GM23338 (cell line): ENCODE data around the gene TMEM273. TPM values are rescaled to one million over a fixed set of nuclear protein-coding genes. Genes with fewer than 3 reads are reported as not detected.

Source experiments
- ATAC-seq: fragments of 200-7000 bp; cut with Tn5 transposase; 3 replicates; pipeline ENCODE4 v1.9.1; 2020
- DNase-seq: peaks from one replicate; pipeline ENCODE4 v3.0.0-alpha.2; 2015; ENCODE audit warnings: low spot score
- H2AFZ ChIP-seq: fragments of 200-600 bp; sonication (generic); 2 replicates; pipeline ENCODE4 v1.8.0; 2016; ENCODE audit warnings: antibody characterized with exemption, mild to moderate bottlenecking, moderate library complexity
- H3F3A ChIP-seq: fragments of 200-600 bp; sonication (generic); replicated peaks from 2 replicates; pipeline ENCODE4 v1.8.0; 2017; ENCODE audit warnings: antibody characterized with exemption, mixed run types, low read depth
- H3K27ac ChIP-seq: fragments of 200-600 bp; sonication (generic); 2 replicates; pipeline ENCODE4 v1.6.1; 2016; ENCODE audit warnings: low read depth
- H3K27me3 ChIP-seq: fragments of 200-600 bp; sonication (generic); 2 replicates; pipeline ENCODE4 v1.8.0; 2016; ENCODE audit warnings: mild to moderate bottlenecking, mixed run types, moderate library complexity; ENCODE audit not compliant: insufficient read depth
- H3K36me3 ChIP-seq: fragments of 200-600 bp; sonication (generic); 2 replicates; pipeline ENCODE4 v1.8.0; 2016; ENCODE audit warnings: mild to moderate bottlenecking; ENCODE audit not compliant: insufficient read depth
- H3K4me1 ChIP-seq: fragments of 200-600 bp; sonication (generic); 2 replicates; pipeline ENCODE4 v1.8.0; 2016; ENCODE audit warnings: mild to moderate bottlenecking, moderate library complexity; ENCODE audit not compliant: insufficient read depth
- H3K4me2 ChIP-seq: fragments of 200-600 bp; sonication (generic); 2 replicates; pipeline ENCODE4 v1.7.1; 2017; ENCODE audit warnings: mixed run types
- H3K4me3 ChIP-seq: fragments of 200-600 bp; sonication (generic); 2 replicates; pipeline ENCODE4 v1.6.1; 2016; ENCODE audit warnings: mixed run types
- H3K79me2 ChIP-seq: fragments of 200-600 bp; sonication (generic); replicated peaks from 2 replicates; pipeline ENCODE4 v1.8.0; 2017; ENCODE audit warnings: mild to moderate bottlenecking; ENCODE audit not compliant: insufficient read depth
- H3K9me2 ChIP-seq: fragments of 200-600 bp; sonication (generic); 2 replicates; pipeline ENCODE4 v1.8.0; 2017; ENCODE audit not compliant: insufficient read depth
- H4K20me1 ChIP-seq: fragments of 200-600 bp; sonication (generic); replicated peaks from 2 replicates; pipeline ENCODE4 v1.8.0; 2017; ENCODE audit warnings: mild to moderate bottlenecking; ENCODE audit not compliant: insufficient read depth
- H3K27ac Mint-ChIP-seq: 2 replicates; pipeline ENCODE4 v1.8.0; 2020; ENCODE audit warnings: inconsistent platforms, mild to moderate bottlenecking, moderate library complexity, mixed read lengths
- H3K27me3 Mint-ChIP-seq: 3 replicates; pipeline ENCODE4 v1.8.0; 2022; ENCODE audit warnings: low read depth, mild to moderate bottlenecking, moderate library complexity, mixed read lengths, inconsistent platforms; ENCODE audit not compliant: insufficient read depth, poor library complexity
- H3K36me3 Mint-ChIP-seq: 3 replicates; pipeline ENCODE4 v1.8.0; 2021; ENCODE audit warnings: low read depth, mild to moderate bottlenecking, inconsistent platforms, moderate library complexity, mixed read lengths
- H3K4me1 Mint-ChIP-seq: 3 replicates; pipeline ENCODE4 v1.8.0; 2020; ENCODE audit warnings: mild to moderate bottlenecking, inconsistent platforms, mixed read lengths
- H3K4me3 Mint-ChIP-seq: 3 replicates; pipeline ENCODE4 v1.8.0; 2021; ENCODE audit warnings: moderate library complexity, mild to moderate bottlenecking, inconsistent platforms, mixed read lengths
- H3K9me3 Mint-ChIP-seq: 3 replicates; pipeline ENCODE4 v1.8.0; 2020; ENCODE audit warnings: moderate library complexity, mild to moderate bottlenecking, inconsistent platforms, mixed read lengths
- CREB1 ChIP-seq: fragments of 250-450 bp; sonication (Bioruptor Pico); IDR thresholded peaks from 2 replicates; pipeline ENCODE4 v1.5.0; 2020; ENCODE audit warnings: low read depth, mild to moderate bottlenecking, moderate library complexity
- EZH2phosphoT487 ChIP-seq: fragments of 200-600 bp; sonication (generic); IDR thresholded peaks from one replicate; pipeline ENCODE4 v1.8.1; 2018; ENCODE audit warnings: antibody characterized with exemption; ENCODE audit not compliant: unreplicated experiment
- JUNB ChIP-seq: IDR thresholded peaks from one replicate; pipeline ENCODE4 v1.6.1; 2016; ENCODE audit warnings: antibody characterized with exemption; ENCODE audit not compliant: unreplicated experiment
- NANOG ChIP-seq: IDR thresholded peaks from 2 replicates; pipeline ENCODE4 v1.6.1; 2016; ENCODE audit warnings: antibody characterized with exemption, borderline replicate concordance
- POLR2AphosphoS5 ChIP-seq: IDR thresholded peaks from 2 replicates; pipeline ENCODE4 v1.6.1; 2016; ENCODE audit warnings: antibody characterized with exemption, low read depth
- STAT1 ChIP-seq: IDR thresholded peaks from one replicate; pipeline ENCODE4 v1.6.1; 2016; ENCODE audit warnings: antibody characterized with exemption; ENCODE audit not compliant: unreplicated experiment
- ZNF114 ChIP-seq: fragments of 250-450 bp; sonication (Bioruptor Pico); IDR thresholded peaks from 2 replicates; pipeline ENCODE4 v1.5.0; 2020; ENCODE audit warnings: mild to moderate bottlenecking, moderate library complexity
- ZNF331 ChIP-seq: fragments of 250-450 bp; sonication (Bioruptor Pico); IDR thresholded peaks from 2 replicates; pipeline ENCODE4 v1.5.0; 2020; ENCODE audit warnings: low read depth, mild to moderate bottlenecking, moderate library complexity
- polyA plus RNA-seq: library from polyadenylated mRNA; unstranded; fragments of >200 nt; fragmentation: Nextera tagmentation; extraction: Ambion mirVana; gene quantifications from 2 replicates; pipeline ENCODE4 v1.2.1, GENCODE V29; 2016
- total RNA-seq: library from RNA; depleted of rRNA; stranded (reverse); fragments of >200 nt; shearing (Covaris generic); gene quantifications from 2 replicates; pipeline ENCODE4 v1.2.3, GENCODE V29; 2014
- TF ChIP-seq, protein P1 (sequence below): IDR thresholded peaks from one replicate; pipeline ENCODE4 v1.6.1; 2018; ENCODE audit warnings: antibody characterized with exemption; ENCODE audit not compliant: unreplicated experiment

Gene TMEM273
- total and polyA plus RNA-seq, 2 experiments from 2014 or later, result not detected

DNA sequence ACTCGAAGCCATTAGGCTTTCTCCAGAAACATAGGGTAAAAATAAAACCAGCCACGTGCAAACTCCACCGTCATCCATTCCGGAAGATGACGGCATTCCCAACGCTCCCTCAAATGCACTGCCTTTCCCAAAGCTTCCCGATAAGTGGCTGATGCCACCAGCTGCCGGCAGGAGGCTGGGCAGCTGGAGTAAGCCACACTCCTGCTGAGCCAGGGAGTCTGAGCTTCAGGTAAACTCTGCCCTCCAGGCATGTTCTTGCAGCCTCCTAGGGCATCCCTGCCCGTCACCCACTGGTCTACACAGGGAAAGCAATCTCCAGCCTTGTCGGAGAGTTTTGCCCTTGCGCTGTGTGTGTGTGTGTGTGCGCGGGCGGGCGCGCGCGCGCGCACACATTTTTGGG lies 40.5 kb upstream of the TMEM273 start (continued):
- TF ChIP-seq POLR2AphosphoS5 (no peak), NANOG (no peak), ZNF331 (CRISPR knock-in tag) (no peak)

DNA sequence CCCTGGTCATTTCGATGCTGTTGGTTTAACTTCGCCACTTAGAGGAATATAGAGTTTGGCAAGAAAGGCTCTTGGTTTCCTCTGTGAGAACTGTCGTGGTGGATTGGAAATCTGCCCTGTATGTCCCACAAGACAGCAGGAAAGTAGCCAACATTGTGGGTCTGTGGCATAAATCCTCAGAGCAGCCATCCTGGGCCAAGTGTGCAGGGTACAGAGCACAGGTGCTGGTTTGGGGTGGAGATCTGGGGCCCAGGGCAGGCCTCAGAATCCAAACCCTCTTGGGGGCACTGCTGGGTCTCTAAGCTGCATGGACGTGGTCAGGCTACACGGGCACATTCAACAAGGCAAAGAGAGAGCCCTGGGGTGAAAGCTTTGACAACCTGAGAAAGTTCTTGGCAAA lies 39.2 kb upstream of the TMEM273 start:
- Histone ChIP-seq H3K9me2 (no peaks in the 10 kb centered on the region), H4K20me1 (no peaks in the 10 kb centered on the region), H3K36me3 (no peaks in the 10 kb centered on the region), H3K4me2 (no peak overlapping the region), H2AFZ (no peak overlapping the region), H3F3A (no peaks in the 10 kb centered on the region), H3K79me2 (no peaks in the 10 kb centered on the region), H3K27me3 (no peaks in the 10 kb centered on the region), H3K4me3 (no peak overlapping the region), H3K27ac (no peak overlapping the region), H3K4me1 (no peaks in the 10 kb centered on the region)
- Mint-ChIP-seq H3K36me3 (no peaks in the 10 kb centered on the region), H3K9me3 (no peaks in the 10 kb centered on the region), H3K4me3 (no peak overlapping the region), H3K27ac (no peak overlapping the region), H3K27me3 (peaks cover 3% of the 10 kb centered on the region), H3K4me1 (no peaks in the 10 kb centered on the region)
- ATAC-seq (no peak), DNase-seq (no peak)
- TF ChIP-seq STAT1 (no peak), POLR2AphosphoS5 (no peak), ZNF331 (CRISPR knock-in tag) (no peak), EZH2phosphoT487 (no peak), JUNB (no peak), NANOG (no peak), ZNF114 (CRISPR knock-in tag) (no peak), CREB1 (CRISPR knock-in tag) (no peak)
- TF ChIP-seq, protein P1, sequence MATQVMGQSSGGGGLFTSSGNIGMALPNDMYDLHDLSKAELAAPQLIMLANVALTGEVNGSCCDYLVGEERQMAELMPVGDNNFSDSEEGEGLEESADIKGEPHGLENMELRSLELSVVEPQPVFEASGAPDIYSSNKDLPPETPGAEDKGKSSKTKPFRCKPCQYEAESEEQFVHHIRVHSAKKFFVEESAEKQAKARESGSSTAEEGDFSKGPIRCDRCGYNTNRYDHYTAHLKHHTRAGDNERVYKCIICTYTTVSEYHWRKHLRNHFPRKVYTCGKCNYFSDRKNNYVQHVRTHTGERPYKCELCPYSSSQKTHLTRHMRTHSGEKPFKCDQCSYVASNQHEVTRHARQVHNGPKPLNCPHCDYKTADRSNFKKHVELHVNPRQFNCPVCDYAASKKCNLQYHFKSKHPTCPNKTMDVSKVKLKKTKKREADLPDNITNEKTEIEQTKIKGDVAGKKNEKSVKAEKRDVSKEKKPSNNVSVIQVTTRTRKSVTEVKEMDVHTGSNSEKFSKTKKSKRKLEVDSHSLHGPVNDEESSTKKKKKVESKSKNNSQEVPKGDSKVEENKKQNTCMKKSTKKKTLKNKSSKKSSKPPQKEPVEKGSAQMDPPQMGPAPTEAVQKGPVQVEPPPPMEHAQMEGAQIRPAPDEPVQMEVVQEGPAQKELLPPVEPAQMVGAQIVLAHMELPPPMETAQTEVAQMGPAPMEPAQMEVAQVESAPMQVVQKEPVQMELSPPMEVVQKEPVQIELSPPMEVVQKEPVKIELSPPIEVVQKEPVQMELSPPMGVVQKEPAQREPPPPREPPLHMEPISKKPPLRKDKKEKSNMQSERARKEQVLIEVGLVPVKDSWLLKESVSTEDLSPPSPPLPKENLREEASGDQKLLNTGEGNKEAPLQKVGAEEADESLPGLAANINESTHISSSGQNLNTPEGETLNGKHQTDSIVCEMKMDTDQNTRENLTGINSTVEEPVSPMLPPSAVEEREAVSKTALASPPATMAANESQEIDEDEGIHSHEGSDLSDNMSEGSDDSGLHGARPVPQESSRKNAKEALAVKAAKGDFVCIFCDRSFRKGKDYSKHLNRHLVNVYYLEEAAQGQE, result no peak

DNA sequence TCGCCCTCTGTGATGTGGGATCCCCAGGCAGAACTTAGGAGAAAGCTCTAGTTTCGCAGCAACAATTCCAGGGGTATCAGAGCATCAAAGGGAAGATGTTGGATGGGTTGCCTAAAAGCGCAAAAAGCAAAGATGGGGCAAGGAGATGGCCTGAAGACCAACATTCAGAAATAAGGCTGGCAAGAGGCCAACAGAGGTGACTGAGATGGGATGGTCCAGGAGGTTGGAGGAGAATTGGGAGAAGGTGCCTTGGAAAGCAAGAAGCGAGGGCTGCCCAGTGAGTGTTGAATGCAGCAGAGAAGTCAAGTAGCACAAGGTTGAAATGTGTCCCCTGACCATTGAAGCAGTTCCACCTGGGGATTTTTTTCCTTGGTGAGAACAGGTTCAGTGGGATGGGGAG lies 38.4 kb upstream of the TMEM273 start:
- Histone ChIP-seq H3K36me3 (no peaks in the 10 kb centered on the region), H3K27me3 (no peaks in the 10 kb centered on the region), H3F3A (no peaks in the 10 kb centered on the region), H3K27ac (no peak overlapping the region), H3K9me2 (no peaks in the 10 kb centered on the region), H3K4me2 (no peak overlapping the region), H4K20me1 (no peaks in the 10 kb centered on the region), H3K79me2 (no peaks in the 10 kb centered on the region), H3K4me1 (no peaks in the 10 kb centered on the region), H3K4me3 (no peak overlapping the region), H2AFZ (no peak overlapping the region)
- H3K27me3 Mint-ChIP-seq, result peaks cover 3% of the 10 kb centered on the region
- no peaks in the 10 kb centered on the region for H3K9me3 Mint-ChIP-seq
- no peaks in the 10 kb centered on the region for H3K36me3 Mint-ChIP-seq
- no peaks in the 10 kb centered on the region for H3K4me1 Mint-ChIP-seq
- DNase-seq (no peak), ATAC-seq (no peak)
- no peak overlapping the region for H3K27ac Mint-ChIP-seq
- TF ChIP-seq ZNF114 (CRISPR knock-in tag), result no peak
- no peak overlapping the region for H3K4me3 Mint-ChIP-seq
